HG03432 (cell line): ENCODE results near the gene ANKRD40CL.

ENCODE experiments used
- ATAC-seq: cut with Tn5 transposase; IDR thresholded peaks from one replicate; pipeline ENCODE4 v1.9.1; 2021; ENCODE audit warnings: mild to moderate bottlenecking, moderate library complexity; ENCODE audit not compliant: unreplicated experiment

The ANKRD40CL gene

GRCh38 chr17:50719144-50719923 is 48.0 kb downstream of the ANKRD40CL start, which contains the start of gene LUC7L3:
LUC7L3 (plus strand) TSS chr17:50719603; CDS start chr17:50719733, 130 bp downstream.
- ATAC-seq, result peak; percentile 95

GRCh38 chr17:50715471-50715870 is 51.8 kb downstream of the ANKRD40CL start:
- ATAC-seq, result no peak

GRCh38 chr17:50712641-50713040 is 54.7 kb downstream of the ANKRD40CL start:
- no peak for ATAC-seq
